Muscle of back (tissue), 11 donors: ENCODE data around the gene NT5E. TPM values are rescaled to one million over a fixed set of nuclear protein-coding genes. Genes with fewer than 3 reads are reported as not detected.

Experiments
- DNase-seq, 3 donors: peaks; one replicate each; pipeline versions ENCODE4 v3.0.0 to v3.0.0-alpha.2; 2013
- polyA plus RNA-seq, 10 donors: library from polyadenylated mRNA; unstranded; fragments of 120-200 nt; gene quantifications; one replicate each; pipeline ENCODE4 v1.2.1, GENCODE V29; 2013; ENCODE audit not compliant: insufficient read length in 10 of 10

NT5E gene
- polyA plus RNA-seq, 10 donors, result 26.1 to 48.0 (median 39.1) TPM

- DNase-seq, result peak in 1 of 3 donors; percentile 57
These were observed 8.9 kb downstream of the NT5E start for GRCh38 chr6:85458782-85459181.

- DNase-seq, result peak; percentile 82 to 94 (median 89)
These were observed 9.5 kb downstream of the NT5E start for GRCh38 chr6:85459224-85459901.

- DNase-seq, result peak in 1 of 3 donors; percentile 50
These were observed 10.5 kb downstream of the NT5E start for GRCh38 chr6:85460154-85460920.

- peak in 1 of 3 donors; percentile 74 for DNase-seq
These were observed 11.3 kb downstream of the NT5E start for GRCh38 chr6:85460921-85461797.

GRCh38 chr6:85461798-85462170 is 11.9 kb downstream of the NT5E start:
- no peak for DNase-seq

GRCh38 chr6:85462673-85463072 is 12.8 kb downstream of the NT5E start:
- DNase-seq, result no peak

GRCh38 chr6:85463621-85464259 is 13.9 kb downstream of the NT5E start:
- no peak for DNase-seq

- DNase-seq, result peak; percentile 26 to 92 (median 59)
These were observed 14.4 kb downstream of the NT5E start for GRCh38 chr6:85464260-85464644.

GRCh38 chr6:85464722-85465150 is 14.9 kb downstream of the NT5E start:
- DNase-seq, result peak in 1 of 3 donors; percentile 84

GRCh38 chr6:85465762-85466161 is 15.9 kb downstream of the NT5E start:
- DNase-seq, result no peak

- DNase-seq, result no peak
These were observed 18.4 kb downstream of the NT5E start for GRCh38 chr6:85468326-85468725.

GRCh38 chr6:85469276-85470022 is 19.6 kb downstream of the NT5E start:
- DNase-seq, result peak in 1 of 3 donors; percentile 46

- no peak for DNase-seq
These were observed 20.1 kb downstream of the NT5E start for GRCh38 chr6:85470023-85470410.

- no peak for DNase-seq
These were observed 22.9 kb downstream of the NT5E start for GRCh38 chr6:85472744-85473143.

GRCh38 chr6:85473748-85474147 is 23.9 kb downstream of the NT5E start:
- no peak for DNase-seq

- DNase-seq, result no peak
These were observed 26.6 kb downstream of the NT5E start for GRCh38 chr6:85476532-85476931.

GRCh38 chr6:85479208-85479607 is 29.3 kb downstream of the NT5E start:
- no peak for DNase-seq

- DNase-seq, result peak in 2 of 3 donors; percentile 56 to 75
These were observed 32.5 kb downstream of the NT5E start for GRCh38 chr6:85482206-85482904.

GRCh38 chr6:85482905-85483700 is 33.2 kb downstream of the NT5E start:
- DNase-seq, result peak; percentile 55 to 86 (median 76)
